HG02938 (cell line): ENCODE measurements around the gene MELTF.

ENCODE experiments used
- ATAC-seq: cut with Tn5 transposase; IDR thresholded peaks from one replicate; pipeline ENCODE4 v1.9.1; 2021; ENCODE audit warnings: mild to moderate bottlenecking, moderate library complexity; ENCODE audit not compliant: unreplicated experiment

Gene MELTF

DNA sequence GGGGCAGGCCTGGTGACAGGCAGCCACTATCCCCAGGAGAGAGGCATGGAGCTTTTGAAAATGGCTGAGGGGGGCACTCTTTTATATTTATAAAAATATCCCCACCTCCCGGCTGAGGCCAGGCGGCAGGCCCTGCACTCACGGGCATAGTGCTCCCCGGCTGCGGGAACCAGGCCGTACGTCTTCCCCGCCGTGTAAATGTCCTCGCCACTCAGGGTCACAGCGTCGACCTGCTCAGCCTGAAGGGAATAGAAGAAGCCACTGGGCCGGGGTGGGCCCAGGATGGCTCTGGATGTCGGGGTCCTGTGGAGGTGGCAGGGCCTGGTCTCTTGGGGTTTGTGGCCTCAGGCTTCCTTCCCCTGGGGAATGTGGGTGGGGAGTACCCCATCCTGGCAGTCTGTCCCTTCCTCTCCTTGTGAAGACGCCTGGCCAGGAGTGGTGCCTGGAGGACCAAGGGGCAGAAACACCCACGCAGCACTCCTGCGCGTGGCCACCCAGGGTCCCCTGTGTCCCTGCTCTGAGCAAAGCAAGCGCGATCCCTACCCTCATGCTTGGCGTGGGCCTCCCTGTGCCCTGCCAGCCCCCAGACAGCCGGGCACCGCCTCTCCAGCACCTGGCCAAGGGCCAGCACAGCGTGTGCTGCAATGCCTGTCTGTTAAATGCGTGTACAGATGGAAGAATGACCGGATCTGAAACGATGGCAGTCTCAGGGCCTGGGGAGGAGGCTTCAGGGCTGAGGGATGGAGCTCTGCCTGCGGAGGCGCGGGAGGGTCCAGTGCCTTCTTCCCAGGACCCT, 18.9 kb downstream of the MELTF start:
- no peak for ATAC-seq

DNA sequence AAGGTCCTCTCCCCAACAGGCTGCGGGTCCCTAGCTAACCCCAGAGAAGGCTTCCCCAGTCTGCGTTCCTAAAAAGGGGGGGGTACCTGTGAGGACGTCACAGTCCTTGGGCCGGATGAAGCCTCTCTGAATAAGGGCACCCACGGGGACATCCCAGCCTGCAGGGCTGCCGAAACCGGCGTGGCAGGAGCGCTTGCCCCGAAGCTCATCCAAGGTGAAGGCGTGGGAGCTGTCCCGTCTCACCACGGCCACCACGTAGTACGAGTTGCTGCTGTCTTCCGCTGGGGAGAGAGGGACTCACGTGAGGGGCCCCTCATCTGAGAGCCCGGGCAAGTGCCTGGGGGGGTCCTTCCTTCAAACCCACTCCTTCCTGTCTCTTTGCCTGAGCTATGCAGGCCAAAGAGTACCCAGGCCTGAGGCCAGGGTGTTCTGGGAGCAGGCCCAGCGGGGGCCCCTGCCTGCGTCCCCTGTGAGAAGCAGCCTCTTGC, 20.0 kb downstream of the MELTF start:
- ATAC-seq, result no peak

DNA sequence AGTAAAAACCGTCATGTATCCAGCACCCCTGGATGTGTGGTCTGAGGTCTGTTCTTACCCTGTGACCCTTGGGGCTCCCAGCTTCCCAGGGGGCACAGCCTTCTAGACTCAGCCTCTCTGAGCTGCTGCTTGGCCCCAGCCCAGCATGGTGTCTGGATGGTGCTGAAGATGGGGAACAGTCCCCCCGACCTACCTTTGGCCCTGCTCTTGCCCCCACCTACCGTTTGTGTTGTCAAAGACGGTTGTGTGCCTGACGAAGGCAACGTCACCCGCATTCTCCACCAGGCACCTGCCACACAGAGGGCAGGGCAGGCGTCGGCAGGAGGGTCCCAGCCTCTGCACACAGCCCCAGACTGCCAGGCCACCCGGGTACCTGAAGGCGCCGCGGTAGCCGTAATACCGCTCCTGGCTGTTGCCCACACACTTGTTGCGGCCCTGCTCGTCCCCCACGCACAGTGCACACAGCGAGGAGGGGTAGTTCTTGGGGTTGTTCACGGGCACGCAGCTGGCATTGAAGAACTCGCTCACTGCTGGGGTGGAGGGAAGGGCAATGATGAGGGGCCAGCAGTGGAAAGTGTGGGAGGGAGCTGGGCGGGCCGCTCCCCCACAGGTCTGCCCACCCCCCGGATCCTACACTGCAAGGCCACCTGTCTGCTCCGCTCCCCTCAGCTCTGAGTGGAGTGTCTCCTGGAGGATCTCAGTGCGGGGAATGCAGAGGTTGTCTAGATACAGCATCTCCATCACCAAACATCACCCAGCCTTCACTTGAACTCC, 21.0 kb downstream of the MELTF start:
- ATAC-seq, result no peak

DNA sequence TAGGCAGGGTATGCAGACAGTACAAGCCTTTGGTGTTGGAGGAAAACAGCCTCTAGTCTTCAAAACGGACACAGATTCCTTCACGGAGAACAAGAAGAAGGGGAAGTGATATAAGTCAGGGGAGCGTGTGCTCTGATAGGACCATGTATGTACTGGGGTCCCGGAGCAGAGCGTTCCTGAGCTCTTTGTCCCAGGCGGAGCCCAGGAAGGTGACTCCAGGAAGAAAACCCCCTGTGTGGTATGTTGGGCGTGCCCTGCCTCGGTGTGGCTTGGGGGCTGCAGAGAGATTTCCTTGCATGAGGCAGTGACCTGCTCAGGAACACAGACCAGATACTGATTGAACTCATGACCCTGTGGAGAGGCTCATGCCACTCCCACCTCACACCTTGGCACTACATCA, 21.7 kb downstream of the MELTF start:
- no peak for ATAC-seq

DNA sequence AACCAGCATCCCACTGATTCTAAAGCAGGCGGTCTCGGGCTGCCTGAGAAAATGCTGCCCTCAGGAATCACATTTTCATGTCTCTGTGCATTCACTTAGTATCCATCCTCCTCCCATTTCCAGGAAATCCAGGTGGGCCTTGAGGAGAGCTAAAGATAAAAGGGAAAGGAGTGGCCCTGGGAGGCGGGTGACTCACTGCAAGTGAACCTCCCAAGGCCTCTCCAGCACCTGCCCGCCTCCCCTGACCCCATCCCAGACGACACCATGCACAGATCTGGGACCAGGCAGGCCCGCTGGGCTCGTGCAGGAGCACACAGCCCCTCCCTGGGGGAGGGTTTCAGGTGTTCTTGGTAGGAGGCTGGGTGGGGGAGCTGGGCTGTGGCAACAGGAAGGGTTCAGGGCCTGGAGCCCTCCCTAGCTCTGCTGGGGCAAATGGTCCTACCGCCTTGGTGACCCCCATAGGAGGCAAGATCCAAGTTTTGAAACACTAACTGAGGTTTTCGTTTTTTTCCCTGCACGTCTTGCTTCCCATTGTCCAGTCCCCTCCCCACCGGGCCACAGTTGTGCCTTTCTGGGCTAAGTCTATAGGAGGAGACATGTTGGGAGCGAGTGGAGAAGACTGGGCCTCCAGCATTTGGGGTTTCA, 22.2 kb downstream of the MELTF start:
- no peak for ATAC-seq

DNA sequence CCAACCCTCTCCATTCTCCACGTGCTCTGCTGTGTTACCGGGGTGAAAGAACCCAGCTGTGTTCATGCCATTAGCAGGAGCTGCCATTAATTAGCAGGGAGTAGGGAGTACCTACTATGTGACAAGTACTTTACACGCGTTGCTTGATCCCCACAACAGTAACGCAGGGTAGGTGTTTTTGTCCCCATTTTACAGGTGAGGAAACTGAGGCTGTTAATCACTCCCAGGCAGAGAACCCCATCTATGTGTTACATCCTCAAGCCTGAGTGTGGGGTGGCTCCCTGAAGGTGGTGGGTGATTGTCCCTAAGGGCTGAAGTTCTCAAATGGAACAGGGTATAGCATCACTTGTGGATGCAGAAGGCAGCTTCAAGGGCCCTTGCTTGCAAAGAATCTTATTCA, 22.8 kb downstream of the MELTF start:
- no peak for ATAC-seq

DNA sequence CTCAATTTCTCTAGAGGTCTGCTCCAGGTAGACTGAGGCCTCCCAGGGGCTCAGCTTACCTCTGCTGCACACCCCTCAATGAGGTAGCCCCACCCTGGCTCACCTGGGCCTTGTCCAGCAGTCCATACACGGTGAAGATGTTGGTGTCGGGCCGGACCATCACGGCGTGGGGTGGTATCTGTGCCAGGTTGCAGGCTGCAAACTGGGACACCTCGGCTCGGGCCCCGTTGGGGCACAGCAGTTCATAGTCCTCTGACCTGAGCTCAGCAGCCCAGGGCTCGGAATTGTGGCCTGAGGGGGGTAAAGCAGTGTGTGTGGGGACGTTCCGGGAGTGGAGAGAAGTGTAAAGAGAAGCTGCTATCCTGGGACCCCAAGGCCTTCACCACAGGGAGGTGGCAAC, 23.2 kb downstream of the MELTF start:
- no peak for ATAC-seq

DNA sequence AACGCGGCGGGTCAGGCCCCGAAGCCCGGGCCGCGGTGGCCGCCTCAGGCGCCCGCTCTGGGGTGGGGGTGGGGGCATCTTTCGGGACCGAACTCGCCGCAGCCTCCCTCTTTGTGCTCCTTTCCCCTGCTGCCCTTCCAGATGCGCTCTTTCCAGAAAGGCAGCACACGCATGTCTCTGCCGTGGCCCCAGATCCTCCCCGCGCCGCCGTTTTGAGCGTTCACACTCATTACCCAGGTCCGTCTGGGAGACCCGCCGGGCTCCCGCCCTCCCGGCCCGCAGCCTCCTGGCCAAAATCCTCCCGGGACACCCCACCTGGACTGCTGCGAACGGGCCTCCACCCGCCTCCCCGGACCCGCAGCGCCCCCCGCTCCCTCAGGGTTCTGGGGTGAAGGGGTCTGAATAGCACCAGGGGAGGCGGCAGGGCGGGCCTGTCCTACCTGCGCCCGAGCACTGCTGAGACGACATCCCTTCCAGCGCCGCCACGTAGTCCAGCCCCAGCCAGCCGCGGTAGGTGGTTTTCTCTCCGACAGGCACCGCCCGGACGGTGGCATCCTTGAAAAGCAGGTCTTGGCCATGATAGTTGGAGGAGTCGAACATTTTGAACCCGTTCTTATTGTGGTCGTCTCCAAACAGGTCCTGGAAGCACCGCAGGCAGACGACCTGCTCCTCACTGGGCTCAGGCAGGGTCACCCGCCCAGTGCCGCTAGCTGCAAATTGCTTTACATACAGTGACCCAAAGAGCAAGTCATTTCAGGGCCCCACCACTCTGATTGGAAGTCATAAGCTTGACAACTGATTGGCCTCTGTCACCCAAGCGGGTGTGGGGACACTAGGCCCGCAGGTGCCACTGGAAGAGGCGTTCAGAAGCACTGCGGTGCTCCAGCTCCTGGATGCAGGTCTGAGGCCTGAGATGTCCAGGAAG, 25.9 kb downstream of the MELTF start:
- peak; percentile 12 for ATAC-seq

DNA sequence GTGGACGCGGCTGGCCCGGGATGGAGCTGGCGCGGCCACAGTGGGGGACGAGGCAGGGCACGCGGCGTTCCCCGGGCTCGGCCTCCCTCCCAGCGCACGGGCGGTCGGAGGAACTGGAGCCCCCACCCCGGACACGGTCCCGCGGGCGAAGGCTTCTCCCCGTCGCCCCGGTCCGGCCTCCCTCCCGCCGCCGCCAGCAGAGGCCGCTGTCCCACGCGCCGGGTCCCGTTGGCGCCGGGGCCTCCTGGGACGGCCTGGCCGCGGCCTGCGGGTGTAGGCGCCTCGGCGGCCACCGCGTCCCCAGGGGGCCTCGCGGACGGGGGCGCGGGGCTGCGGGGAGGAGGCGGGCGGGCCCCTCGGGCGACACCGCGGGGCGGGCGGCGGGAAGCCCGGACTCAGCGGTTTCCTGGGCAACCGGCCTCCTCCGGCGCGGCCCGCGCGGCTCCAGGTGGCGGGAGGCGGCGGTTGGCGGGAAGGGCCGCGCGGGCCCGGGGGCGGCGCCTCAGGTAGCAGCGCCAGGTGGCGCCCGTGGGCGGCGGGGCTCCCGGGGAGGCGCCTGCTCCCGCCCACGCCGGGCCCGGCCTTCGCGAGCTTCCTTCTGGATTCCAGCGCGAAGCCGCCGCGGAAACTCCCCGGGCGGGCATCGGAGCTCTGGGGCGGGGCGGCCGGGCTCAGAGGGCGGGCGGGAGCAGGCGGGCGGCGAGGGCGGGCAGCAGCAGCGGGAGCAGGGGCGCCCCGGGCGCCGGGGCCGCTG, 26.7 kb downstream of the MELTF start:
- ATAC-seq, result peak; percentile 59

DNA sequence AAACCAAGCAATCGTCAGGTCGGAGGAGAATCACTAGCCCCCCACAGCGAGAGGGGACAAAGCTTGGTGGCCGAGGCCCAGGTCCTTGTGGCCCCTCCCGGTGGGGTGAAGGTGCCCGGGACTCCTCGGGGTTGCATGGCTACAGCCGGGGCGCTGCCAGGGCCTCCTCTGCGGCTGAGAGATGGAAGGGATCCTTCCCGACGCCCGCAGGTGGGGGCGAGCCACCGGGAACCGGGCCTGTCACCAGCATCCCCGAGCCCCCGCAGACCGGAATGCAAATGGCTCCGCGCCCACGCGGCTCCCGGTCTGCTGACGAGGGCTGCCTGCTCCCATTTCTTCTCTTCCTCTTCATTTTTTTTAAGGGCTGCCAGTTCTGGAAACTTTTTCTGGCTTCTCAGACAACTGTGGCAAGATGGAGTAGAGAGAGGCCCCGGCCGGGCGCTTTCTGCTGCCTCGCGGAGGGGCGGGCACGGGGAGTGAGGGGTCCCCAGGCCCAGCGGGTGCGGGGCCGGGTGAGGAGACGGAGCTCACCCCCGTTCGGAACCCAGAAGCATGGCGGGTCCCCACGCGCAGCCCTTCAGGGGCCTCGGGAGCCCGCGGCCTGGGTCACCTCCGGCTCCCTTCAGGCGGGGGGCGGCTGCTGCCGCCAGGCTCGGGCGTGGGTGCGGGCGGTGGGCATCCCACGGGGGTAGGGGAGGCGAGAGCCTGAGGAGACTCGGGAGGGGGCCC, 27.5 kb downstream of the MELTF start:
- no peak for ATAC-seq

DNA sequence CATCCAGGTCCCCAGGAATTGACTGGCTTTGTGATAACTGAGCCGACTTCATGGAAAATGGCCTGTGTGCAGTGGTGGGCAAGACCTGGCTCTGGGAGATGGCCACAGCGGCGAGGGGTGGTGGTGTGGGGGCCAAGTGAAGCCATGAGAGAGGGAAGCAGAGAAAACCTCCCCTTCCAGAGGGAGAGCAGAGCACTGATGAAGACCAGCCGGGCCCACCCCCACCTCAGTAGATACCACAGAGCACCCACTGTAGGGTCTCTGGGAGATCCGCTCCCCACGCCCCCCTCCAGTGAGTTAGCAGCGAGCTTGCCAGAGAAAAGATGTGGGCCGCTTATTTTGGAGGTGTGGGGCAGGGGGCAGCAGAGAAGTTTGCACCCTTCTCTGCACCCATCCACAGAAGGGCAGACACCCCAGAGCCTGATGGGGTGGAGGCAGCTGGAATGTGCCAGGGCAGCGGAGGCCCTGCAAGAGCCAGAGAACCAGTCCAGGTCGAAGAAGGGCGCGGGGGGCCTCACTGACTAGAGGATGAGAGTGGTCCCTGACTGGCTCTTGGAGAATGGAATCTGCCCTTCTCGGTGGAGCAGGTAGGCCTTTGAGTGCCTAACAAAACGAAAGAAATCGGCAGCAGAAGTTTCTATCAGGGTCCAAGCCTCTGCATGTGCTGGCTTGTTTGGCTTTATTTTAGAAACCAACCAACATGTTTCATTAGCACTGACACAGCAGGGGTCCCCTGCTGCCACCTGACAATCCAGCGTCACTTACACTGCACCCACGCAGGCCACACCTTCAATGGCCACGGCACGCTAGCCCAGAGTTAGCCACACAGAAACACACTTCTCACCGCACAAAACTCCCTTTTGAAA, 28.3 kb downstream of the MELTF start:
- ATAC-seq, result no peak

DNA sequence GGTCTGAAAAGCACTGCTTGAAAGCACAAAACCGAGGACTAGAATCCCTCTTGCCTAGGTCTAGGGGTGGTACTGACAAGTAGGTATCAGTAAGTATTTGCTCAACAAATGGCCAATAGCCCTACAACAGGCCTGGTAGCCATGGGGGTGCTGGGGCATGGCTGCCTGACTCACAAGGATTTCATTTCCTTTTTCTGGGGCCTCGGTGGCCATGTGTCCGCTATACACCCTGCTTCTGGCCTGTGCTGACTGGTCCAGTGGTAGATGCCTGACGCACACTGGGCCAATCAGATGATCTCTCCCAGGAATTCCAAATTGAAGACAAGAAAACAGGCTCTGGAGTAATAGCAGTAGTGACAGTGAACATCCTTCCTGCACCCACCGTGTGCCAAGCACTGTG, 29.4 kb downstream of the MELTF start:
- no peak for ATAC-seq

DNA sequence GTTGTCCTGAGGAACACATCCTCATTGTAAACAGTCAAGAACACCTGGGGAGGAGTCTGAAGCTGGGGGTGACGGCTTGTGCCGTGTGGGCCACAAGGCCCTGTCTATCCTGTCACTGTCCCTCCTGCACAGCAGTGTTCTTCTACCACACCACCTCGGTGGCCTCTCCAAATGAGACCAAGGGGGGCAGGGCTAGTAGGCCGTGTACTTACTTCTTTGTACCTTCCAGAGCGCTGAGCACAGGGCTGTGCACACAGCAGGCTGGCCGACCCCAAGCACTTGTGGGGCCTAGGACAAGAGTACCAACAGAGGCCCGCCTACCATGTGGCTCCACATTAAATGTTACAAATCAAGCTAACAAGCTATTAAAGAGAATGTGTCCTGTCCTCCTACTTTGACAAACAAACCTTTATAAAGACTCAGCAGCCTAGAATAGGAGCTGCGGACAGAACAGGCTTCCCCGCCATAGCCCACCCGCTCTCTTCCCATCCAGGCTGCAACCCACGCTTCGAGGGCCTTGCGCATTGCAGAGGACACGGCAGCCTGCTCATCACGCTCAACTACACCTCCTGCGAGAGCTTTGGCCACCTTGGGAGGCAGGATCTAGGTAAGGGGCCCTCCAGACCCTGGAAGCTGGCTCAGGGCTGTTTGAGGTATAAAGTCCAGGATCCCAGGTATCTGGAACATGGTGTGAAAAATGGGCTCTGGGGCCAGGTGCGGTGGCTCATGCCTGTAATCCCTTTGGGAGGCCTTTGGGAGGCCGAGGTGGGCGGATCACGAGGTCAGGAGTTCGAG, 30.5 kb downstream of the MELTF start:
- no peak for ATAC-seq

DNA sequence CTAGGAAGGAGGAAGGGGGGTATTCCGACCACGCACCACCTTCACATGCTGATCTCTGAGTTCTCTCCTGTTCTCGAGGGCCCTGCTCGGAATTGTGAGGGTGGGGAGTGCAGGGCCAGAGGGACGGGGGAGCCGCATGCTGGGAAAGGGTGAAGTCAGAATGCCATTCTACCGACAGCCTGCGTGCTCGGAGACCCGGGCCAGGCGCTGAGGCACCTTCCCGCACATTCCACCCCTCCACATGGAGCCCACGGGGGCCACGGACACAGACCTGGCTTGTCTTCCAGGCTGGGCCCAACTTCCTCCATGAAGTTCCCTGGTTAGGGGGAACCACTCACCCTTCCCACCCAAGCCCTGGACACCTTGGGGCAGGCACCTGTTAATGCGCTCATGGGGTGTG, 32.3 kb downstream of the MELTF start:
- ATAC-seq, result no peak

DNA sequence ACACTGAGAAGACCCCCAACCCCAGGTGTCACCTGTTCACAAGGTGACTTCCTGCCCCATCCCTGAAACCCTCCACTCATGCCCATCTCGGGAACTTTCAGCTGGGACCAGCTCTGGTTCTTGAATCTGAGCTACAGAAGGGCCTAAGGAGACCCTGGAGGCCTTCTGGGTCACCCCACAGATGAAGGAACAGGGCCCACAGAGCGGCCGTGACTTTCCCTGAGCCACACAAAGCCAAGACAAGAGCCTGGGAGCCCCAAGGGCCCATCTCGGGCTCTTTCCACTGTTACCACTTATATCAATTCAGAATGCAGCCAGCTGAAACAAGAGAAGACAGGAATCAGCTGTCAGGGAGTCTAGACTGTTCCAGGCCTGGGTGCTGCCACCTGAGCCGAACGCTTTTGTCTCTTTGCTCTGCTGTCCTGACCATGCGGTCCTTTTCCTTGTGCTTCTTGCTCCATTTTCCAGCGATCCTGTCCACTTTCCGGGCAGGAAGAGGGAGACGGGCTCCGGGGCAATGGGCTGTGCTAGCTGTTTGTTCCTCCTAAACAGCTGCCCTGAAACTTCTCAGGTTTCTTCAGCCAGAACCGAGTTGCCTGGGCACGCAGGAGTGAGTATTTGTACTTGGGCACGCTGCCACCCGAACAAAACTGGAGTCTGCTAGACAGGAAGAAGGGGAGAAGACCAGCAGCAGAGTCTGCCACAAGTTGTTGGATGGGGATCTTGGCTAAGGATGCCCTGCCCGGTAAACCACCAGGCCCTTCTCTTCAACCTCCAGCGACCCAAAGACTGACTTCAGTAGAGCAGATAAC, 33.0 kb downstream of the MELTF start:
- ATAC-seq, result no peak

DNA sequence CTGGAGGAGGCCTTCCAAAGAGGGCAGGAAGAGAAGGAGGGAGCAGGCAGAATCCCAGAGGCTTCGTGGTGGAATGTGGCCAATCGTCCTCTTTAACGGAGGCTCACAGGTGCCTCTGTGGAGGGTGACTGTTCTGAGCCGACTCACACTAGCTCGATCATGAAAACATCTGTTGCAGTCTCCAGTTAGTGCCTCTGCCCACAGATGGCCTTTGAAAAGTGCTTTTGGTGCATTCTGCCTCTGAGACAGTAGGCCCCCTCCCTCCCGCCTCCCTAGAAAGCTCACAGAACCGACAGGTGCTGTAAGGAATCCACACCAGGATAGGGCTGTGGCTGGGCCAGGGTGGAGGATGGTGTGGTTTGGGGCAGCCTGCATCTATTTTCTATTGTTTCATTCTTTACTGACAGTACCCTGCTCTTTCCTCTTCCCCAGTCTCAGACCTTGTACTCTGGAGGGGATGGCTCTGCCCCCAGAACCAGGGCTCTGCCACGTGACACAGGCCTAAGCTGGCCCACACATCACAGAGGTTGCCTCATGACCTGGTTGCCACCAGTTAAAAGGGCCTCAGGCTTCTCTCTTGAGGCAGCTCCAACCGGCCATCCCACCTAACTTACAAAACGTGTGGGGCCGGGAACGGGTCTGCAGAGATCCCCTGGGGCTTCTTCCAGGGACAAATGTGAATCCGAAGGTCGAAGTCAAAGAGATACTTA, 33.8 kb downstream of the MELTF start:
- ATAC-seq, result no peak
